ENCODE measurements around the gene MTIF3. TPM values are rescaled to one million over a fixed set of nuclear protein-coding genes. Genes with fewer than 3 reads are reported as not detected.

The MTIF3 gene
- total RNA-seq, 2 experiments from 2014 or later: 45.7 to 67.6 TPM

Other genes starting within 250 kb of the MTIF3 start
- gene RPL21, start 199.0 kb downstream of the MTIF3 start, total RNA-seq: 100 to 1,000 TPM; 713 to 959 TPM
- under 1 TPM; 0.69 to 0.92 TPM for gene RASL11A, start 179.7 kb downstream of the MTIF3 start, total RNA-seq
- 100 to 1,000 TPM; 173 to 189 TPM for gene GTF3A, start 25.9 kb downstream of the MTIF3 start, total RNA-seq
- gene LNX2, start 170.0 kb upstream of the MTIF3 start, total RNA-seq: 1 to 10 TPM; 7.6 to 9.5 TPM
- gene POLR1D, start 171.3 kb upstream of the MTIF3 start, total RNA-seq: 100 to 1,000 TPM; 142 to 169 TPM

Measured in activated CD4-positive, alpha-beta T cell treated with anti-CD3 and anti-CD28 coated beads, Interleukin-2, amount 10 ng/mL, durations not matched to agents 7 days and 5 days (primary cell).